ENCODE data around the gene MACROH2A2. TPM values are rescaled to one million over a fixed set of nuclear protein-coding genes. Genes with fewer than 3 reads are reported as not detected.
"Not testable (repeated sequence)": the region's sequence is repeated elsewhere in the genome, so short reads cannot be mapped to it uniquely, and the experiment has no call there.

The MACROH2A2 gene
- total RNA-seq, 1 donor from 2014 or later: 3.4 TPM

DNA sequence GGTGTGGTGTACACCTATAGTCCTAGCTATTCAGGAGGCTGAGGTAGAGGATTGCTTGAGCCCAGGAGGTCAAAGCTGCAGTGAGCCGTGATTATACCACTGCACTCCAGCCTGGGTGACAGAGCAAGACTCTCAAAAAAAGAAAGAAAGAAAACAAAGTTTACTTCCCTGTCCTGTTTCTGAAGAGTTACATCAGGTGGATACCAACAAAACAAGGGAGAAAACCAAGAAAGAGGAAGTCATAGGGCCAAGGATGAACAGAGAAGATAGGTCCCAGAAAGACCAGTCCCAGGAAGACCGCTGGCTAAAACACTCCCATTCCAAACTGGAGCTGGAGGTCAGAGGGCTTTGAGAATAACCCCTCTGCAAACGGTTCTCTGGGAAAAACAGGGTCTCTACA is 13.5 kb downstream of the MACROH2A2 start:
- intact Hi-C loops (cut with micrococcal nuclease): no loop called here

DNA sequence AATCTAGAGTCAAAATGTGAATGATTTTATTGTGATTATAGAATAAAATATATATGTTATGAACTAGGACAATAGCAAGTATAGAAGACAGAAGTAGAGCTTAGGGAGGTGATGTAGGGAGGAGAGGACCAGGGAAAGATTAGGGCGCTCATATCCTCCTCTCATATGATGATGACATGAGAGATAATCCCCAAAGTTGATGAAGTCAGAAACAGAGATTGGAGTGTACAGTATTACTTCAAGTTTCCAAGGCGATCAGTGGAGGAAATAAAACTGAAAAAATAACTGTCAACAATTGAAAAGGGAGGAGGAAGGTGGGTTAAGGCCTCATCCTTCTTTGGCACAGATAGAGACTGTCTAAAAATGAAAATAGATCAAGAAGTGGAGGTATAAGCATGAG is 14.9 kb downstream of the MACROH2A2 start:
- intact Hi-C loops (cut with micrococcal nuclease): no loop called here

DNA sequence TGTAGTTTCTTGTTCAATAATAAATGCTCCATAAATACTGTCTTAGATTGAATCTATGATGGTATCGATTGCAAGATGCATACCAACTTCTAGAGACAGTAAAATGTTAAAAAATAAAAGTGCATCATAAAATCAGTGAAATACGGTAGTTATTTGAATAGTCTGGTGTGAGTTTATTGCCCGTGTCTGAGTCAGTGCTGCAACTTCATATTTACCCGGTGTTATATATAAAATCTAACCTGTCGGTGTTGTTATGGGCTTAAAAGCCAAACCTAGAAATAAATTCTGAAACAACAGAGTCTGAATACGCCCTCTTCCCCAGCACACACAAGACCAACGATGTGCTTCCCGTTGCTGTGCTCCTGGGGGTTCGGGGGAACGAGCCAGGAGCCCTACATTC is 16.3 kb downstream of the MACROH2A2 start:
- intact Hi-C loops (cut with micrococcal nuclease): no loop called here

DNA sequence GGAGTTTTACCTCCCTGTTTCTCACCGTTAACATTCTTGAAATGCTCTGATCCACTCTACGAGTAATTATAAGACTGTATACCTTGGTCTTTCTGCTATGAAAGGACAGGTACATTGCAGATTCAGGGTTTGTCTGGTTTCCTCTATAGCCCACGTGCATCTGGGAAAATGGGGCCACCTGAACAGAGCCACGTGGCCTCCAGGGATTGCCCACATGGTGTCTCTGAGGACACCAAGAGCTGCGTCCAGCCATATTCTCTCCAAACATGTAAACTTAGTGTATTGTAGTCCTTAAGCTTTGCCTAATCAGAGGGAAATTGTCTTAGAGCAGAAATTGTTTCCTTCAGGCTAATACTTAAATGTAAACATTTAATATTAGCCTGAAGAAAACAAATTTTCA is 16.7 kb downstream of the MACROH2A2 start:
- intact Hi-C loops (cut with micrococcal nuclease): no loop called here

DNA sequence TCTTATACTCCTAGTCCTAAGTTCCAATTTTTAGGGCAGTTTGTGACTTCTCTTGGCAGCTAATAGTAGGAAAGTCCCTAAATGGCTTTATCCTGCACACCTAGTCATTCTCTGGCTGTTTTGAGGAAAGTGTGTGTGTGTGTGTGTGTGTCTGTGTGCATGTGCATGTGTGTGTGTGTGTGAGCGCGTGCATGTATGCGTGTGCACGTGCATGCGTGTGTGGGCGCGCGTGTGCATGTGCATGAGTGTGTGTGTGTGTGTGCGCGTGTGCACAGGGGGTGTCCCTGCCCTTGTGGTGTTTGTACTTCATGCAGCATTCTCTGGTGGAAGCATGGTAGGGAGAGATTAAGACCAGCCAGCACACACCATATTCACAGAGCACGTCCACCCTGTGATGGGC is 18.2 kb downstream of the MACROH2A2 start:
- intact Hi-C loops (cut with micrococcal nuclease): no loop called here

DNA sequence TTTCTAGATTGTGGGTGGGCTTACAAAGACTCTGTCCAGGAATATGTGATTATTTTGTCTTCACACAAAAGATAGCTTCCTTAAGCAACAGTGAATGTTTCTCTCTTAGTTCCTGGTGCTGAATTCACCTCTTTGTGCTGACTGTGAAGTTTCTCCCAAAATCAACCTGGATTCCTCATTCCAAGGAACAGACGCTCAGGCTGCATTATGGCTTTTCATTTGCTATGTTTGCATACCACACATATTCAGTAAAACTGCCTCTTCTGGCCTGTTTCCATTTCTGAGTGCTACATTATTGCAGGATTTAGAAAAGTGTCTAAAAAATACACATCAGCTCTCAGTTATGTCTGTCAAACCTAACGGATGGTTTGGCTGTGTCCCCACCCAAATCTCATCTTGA is 21.5 kb downstream of the MACROH2A2 start:
- intact Hi-C loops (cut with micrococcal nuclease): no loop called here

DNA sequence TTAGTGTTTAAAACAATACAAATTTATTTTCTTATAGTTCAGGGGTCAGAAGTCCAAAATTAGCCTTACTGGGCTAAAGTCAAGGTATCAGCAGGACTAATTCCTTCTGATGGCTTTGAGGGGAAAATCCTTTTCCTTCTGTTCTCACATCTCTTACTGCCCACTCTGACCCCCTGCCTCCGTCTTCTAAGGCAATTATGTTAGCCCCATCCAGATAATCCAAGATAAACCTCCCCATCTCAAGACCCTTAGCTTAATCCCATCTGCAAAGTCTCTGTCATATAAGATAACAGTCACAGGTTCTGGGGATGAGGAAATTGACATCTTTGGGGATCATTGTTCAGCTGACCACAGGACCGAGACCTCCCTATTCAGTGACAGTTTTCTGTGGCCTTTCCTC is 22.3 kb downstream of the MACROH2A2 start:
- intact Hi-C loops (cut with micrococcal nuclease): no loop called here

DNA sequence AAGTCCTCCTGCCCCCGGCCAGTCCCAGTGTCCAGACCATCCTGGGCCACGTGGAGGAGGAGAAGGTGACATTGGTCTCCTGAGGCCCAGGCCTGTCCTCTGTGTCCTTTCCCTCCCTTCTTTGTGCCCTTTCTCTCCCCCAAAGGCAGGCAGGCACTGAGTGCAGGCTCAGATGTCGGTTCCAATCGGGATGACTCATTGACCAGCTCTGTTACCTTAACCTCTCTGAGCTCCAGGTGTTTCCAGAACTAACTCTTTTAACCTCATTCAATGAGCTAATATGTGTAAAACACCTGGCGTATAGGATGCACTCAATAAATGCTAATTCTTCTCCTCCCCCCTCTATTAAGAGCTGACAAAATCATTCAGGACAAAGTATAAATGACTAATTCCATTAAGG is 25.7 kb downstream of the MACROH2A2 start:
- intact Hi-C loops (cut with micrococcal nuclease): no loop called here

DNA sequence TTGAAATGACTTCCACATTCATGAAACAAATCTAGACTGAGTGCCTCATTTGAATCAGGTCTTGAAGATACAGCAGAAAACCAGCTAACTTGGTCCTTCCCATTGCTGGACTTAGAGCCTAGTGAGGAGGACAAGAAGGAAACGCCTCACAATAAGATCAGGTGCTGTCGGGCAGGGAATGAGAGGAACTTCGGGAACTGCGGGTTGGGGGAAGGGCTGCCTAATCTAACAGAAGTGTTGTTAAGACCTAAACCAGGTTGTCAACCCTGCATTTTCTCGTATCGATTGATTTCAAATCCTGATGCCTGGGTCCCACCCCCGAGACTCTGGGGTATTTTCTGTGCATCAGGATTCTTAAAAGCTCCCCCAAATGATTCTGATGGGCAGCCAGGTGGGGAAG is 26.3 kb downstream of the MACROH2A2 start:
- intact Hi-C loops (cut with micrococcal nuclease): no loop called here

DNA sequence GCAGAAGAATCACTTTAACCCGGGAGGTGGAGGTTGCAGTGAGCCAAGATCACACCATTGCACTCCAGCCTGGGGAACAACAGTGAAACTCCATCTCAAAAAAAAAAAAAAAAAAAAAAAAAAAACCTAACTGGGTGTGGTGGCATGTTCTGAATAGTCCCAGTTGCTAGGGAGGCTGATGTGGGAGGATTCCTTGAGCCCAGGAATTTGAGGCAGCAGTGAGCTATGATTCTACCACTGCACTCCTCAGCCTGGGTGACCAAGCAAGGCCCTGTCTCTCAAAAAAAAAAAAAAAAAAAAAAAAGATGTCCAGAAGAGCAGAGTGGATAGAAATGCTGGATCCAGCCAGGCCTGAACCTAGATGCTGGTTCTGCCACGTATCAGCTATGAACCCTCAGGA is 28.1 kb downstream of the MACROH2A2 start:
- intact Hi-C loops (cut with micrococcal nuclease): not testable (repeated sequence)

DNA sequence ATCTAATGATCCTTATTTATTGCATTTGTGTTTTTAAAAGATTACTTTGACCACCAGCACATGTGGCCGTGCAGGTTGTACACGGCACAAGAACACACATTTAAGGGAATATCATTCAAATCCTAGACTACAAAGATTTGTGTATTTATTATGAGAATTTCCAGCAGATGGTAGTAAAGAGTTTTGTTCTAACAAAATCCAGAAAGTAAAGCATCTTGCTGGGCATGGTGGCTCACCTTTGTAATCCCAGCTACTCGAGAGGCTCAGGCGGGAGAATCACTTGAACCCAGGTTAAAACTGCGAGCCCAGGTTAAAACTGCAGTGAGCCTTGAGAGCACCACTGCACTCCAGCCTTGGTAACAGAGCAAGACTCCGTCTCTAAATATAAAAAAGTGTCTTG is 31.5 kb downstream of the MACROH2A2 start:
- intact Hi-C loops (cut with micrococcal nuclease): no loop called here

DNA sequence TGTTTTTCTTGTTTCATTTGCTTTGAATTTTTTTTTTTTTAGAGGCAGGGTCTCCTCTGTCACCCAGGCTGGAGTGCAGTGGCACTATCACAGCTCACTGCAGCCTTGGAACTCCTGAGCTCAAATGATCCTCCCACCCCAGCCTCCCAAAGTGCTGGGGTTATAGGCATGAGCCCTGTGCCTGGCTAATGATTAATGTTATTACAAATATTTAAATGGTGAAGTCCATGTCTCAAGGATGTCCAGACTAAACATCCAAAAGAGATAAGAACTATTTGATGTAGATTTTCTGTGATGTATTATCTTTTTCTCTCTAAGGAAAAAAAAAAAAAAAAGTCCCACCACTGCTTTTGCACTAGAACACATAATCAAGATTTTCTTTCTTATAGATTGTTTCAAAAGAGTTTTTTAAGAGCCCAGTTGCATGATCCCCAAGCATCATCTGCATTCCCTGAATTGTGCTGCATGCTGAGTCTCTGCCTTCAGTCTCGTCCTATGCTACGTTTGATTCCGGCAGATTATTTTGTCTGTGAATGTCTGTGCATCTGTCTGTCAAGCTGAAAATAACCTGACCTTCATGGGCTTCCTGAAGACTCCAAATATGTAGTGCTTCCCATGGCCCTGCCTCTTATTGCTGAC is 33.4 kb downstream of the MACROH2A2 start:
- intact Hi-C loops (cut with micrococcal nuclease): loop anchor here (1.0 kb wide), 1 partner anchor 278 kb away; no protein-coding TSS in a partner anchor

DNA sequence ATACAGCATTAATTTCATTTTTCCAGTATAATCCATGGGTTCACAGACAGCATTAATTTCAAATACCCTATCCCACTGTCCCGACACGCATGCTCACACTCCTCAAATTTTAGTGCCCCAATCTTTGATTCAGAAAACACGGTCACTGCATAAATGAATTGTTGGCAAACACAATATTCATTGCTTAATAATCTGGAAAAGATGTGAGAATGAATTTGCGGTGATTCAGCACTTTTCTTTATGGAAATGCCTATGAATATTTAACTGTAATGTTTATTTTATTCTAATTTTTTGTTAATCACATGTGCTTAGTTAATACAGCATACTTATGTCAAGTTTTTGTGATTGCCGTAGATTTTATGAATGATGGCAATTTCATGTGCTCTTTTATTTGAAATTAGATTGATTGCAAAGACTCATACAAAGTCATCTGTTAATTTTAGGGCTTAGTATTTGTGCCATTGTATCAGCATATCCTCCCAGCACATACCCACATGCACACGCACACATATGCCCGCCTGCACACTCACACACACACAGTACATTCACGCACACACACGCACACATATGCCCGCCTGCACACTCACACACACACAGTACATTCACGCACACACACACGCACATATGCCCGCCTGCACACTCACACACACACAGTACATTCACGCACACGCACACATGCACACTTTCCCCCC is 35.1 kb downstream of the MACROH2A2 start:
- intact Hi-C loops (cut with micrococcal nuclease): no loop called here

DNA sequence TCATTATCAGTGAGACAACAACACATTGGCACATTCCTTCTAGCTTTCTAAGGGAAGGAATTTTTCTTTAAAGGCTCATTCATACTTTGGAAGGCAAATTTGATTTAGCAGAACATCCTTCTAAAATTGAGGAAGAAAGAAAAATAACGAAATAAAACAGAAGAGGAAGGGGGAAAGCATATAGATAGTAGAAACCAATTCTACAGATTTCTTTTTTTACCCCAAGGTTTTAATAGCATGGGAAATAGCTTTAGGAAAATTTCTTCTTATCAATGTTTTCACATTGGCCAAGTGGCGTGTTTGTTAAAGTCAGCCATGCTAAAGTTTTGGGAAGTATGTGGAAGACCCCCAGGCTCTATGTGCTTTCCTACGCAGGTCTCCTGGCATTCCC is 35.7 kb downstream of the MACROH2A2 start:
- intact Hi-C loops (cut with micrococcal nuclease): no loop called here

DNA sequence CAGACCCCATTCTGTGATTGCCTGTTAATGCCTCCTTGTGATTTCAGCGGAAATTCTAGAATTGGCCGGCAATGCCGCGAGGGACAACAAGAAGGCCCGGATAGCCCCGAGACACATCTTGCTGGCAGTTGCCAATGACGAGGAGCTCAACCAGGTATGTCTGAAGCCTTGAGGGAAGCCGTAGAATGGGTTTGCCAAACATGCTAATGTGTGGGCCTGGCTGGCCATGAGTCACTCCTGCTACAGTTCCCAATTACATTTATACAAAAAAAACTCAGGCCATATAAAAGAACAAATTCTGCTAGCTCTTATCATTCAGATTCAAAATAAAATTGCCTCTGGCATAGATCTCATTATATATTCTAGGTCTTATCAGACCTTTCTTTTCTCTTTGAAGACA is 37.4 kb downstream of the MACROH2A2 start:
- intact Hi-C loops (cut with micrococcal nuclease): loop anchor here (5.0 kb wide), 2 partner anchors 42 to 727 kb away; partner anchors contain the start of genes AIFM2 and SGPL1

DNA sequence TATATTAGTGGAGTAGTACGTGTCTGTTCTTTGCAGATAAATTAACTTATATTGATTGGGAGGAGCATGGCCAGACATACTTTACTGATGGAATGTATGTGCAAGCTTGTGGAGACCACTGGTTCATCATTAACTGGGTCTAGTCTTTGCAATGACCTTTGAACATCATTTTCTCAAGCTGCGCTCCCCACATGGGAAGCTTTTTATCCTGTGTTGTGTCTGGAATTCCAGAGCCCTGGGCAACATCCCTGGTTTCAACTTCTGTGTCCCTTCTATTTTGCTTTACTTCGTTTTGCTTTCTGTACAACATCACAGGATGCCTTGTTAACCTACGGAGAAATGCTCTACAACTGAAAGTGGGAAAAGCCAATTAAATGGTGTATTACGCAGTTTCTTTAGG is 38.3 kb downstream of the MACROH2A2 start:
- intact Hi-C loops (cut with micrococcal nuclease): loop anchor here (5.0 kb wide), 2 partner anchors 41 to 726 kb away; partner anchors contain the start of genes AIFM2 and SGPL1

DNA sequence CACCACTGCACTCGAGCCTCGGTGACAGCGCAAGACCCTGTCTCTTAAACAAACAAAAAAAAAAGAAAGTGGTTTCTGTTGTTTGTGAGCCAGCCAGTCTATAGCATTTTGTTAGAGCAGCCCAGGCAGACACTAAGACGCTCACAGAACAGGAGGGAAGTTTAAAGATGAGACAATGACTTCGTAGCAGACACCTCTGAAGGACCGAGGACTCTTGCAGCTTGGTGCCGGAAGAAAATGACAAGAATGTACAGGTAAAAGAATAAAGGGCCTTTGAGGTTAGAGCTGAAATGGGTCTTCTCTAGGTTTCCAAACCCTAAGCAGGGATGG is 39.7 kb downstream of the MACROH2A2 start:
- intact Hi-C loops (cut with micrococcal nuclease): loop anchor here (1.0 to 5.0 kb wide), 5 partner anchors 40 to 725 kb away; partner anchors contain the start of genes AIFM2, SAR1A and SGPL1

DNA sequence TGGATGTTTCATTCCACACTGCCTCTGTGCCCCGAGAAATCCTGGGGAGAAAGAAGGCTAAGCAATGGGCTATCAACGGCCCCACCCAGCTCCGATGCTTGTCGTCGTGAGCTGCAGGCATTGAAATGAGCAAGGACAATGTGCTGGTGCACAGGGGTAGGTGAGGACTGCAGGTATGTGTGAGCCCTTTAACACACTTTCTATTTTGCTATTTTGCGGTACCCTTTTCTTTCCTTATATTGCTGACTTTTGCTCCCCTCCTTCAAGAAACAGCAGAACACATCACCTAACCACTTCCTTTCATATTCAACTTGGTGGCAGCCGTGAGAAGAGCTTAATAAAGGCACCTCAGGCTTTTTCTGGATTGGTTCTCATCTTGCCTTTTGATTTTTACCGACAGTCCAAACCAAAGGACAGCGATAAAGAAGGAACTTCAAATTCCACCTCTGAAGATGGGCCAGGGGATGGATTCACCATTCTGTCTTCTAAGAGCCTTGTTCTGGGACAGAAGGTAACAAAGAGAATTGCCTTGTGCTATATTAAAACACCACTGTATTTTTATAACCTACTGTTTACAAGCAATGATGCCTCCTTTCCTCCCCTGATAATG is 40.8 kb downstream of the MACROH2A2 start:
- intact Hi-C loops (cut with micrococcal nuclease): loop anchor here (1.0 to 5.0 kb wide), 5 partner anchors 39 to 724 kb away; partner anchors contain the start of genes AIFM2, SAR1A, SGPL1 and TYSND1

DNA sequence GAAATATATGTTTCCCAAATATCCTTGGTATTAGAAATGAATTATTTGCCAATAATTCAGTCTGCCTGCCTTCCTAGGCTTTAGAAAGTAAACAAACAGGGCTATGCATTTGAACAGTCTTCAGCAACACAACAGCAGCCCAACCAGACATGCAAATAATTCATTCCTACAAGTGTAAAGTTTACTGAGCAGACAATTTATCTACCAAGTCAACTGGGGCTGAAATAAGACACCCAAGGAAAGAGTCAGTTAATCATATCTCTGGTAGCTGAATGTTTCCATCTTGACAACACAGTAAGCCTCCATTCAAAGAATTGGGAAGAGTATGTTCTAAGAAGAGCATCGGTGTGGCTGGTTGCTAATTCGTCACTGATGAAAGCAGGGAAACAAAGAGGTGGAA is 41.6 kb downstream of the MACROH2A2 start:
- intact Hi-C loops (cut with micrococcal nuclease): loop anchor here (5.0 kb wide), 2 partner anchors 38 to 723 kb away; partner anchors contain the start of genes AIFM2 and SGPL1

DNA sequence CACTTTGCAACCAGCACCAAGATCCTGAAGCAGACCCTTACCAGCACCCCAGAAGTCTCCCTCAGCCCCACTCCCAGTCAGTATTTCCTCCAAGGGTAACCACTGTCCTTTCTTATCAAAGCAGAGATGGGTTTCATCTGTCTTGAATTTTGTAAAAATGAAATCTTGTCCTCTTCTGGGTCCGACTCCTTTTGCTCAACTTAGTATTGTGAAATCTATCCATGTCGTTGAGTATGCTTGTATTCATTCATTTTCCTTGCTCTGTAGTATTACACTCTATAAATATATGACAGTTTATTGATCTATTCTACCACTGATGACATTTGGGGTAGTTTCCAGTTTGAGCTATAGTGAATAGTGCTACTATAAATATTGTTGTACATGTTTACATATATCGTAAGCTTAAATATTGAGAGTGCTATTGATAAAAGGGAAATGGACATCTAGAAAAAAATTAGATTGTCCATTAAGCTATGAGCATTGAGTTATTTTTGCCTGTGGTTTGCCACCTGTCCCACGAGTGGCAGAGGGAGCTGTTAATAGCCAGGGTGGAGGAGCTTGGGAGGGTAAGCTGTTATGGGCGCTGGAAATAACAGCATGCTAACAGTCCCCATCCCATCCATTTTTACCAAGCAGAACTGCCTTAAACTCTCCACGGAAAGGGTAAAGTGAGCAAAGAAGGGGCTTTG is 43.5 kb downstream of the MACROH2A2 start:
- intact Hi-C loops (cut with micrococcal nuclease): no loop called here

DNA sequence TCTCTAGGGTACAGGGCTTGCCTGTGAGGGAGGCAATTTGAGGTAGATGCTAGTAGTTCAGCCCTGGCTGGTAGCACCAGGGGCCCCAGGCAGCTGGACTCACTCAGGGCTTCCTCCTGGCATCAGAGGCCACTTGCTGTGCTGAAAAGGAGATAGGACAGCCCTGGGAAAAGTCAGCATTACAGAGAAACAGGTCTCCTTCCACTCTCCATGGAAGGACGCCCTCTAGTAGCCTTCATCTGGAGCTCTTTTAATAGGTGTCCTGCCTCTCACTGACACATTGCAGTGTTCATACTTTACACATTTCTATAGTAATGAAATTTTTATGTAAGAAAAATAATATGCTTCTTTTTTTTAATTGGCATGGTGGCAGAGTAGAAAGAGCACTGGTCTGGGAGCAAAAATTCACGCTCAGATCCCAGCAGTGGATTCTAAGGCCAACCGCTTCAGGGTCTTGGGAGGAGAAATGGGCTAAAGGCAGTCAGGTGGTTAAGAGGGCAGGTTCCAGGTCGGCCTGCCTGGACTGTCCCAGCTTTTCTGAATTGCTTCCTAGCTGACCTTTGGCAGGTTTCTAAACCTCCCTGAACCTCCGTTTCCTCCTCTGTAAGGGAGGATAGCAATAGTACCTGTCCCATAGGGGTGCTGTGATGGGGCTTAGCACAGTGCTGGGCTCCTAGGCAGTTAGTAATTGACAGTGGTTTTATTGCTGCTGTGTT is 44.2 kb downstream of the MACROH2A2 start:
- intact Hi-C loops (cut with micrococcal nuclease): no loop called here
